MM.1S (cell line): Measurements from ENCODE around the gene PICK1.

Source experiments
- EZH2 ChIP-seq: fragments of 300-600 bp; sonication (generic); optimal IDR thresholded peaks from 2 replicates; pipeline ENCODE3; 2017; ENCODE audit warnings: low read depth, mild to moderate bottlenecking, antibody characterized with exemption, low read length, mixed read lengths
- TF ChIP-seq, protein P1 (sequence below): fragments of 300-600 bp; sonication (generic); IDR thresholded peaks from 2 replicates; pipeline ENCODE4 v1.5.1; 2016; ENCODE audit warnings: antibody characterized with exemption, low read length, mixed read lengths

- TF ChIP-seq, protein P1, sequence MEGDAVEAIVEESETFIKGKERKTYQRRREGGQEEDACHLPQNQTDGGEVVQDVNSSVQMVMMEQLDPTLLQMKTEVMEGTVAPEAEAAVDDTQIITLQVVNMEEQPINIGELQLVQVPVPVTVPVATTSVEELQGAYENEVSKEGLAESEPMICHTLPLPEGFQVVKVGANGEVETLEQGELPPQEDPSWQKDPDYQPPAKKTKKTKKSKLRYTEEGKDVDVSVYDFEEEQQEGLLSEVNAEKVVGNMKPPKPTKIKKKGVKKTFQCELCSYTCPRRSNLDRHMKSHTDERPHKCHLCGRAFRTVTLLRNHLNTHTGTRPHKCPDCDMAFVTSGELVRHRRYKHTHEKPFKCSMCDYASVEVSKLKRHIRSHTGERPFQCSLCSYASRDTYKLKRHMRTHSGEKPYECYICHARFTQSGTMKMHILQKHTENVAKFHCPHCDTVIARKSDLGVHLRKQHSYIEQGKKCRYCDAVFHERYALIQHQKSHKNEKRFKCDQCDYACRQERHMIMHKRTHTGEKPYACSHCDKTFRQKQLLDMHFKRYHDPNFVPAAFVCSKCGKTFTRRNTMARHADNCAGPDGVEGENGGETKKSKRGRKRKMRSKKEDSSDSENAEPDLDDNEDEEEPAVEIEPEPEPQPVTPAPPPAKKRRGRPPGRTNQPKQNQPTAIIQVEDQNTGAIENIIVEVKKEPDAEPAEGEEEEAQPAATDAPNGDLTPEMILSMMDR = no peak
- TF ChIP-seq EZH2 = no peak
These were observed 9.3 kb downstream of the PICK1 start for GRCh38 chr22:38066381-38067027.
